ENCODE results near the gene SSC5D.

DNA sequence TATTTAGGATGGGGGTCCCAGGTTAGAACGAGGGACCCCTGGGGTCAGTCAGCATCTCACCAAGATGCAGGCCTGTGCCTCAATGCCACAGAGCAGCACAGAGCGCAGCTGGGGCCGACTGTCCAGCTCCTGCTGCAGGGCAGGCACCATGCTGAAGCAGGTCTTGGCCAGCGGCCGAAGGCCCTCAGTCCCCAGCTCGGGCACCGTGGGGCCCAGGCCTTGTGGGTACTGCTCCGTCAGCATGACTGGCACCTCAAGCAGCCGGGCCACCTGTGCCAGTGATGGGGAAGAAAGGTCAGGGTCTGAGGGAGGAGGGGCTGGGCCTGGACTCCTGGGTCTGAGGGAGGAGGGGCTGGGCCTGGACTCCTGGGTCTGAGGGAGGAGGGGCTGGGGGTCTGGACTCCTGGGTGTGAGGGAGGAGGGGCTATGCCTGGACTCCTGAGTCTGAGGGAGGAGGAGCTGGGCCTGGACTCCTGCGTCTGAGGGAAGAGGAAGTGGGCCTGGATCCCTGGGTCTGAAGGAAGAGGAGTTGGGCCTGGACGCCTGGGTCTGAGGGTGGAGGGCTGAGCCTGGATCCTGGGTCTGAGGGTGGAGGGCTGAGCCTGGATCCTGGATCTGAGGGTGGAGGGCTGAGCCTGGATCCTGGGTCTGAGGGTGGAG is 32.5 kb upstream of the SSC5D start:
- TF ChIP-seq EZH2phosphoT487 (IDR thresholded peaks at IDR 0.05; ENCODE audit: unreplicated experiment) (no peak), ZNF331 (CRISPR knock-in tag; IDR thresholded peaks at IDR 0.05; ENCODE audit: low read depth) (no peak)
